GM20000 (cell line): ENCODE data around the gene ELOB.

Source experiments
- DNase-seq: peaks from one replicate; pipeline ENCODE4 v3.0.0; 2012; ENCODE audit warnings: low spot score
- CTCF ChIP-seq: IDR thresholded peaks from 2 replicates; pipeline ENCODE4 v1.5.1; 2012; ENCODE audit warnings: mild to moderate bottlenecking, control low read depth; ENCODE audit errors: extremely low read depth, missing control alignments

Gene ELOB

DNA sequence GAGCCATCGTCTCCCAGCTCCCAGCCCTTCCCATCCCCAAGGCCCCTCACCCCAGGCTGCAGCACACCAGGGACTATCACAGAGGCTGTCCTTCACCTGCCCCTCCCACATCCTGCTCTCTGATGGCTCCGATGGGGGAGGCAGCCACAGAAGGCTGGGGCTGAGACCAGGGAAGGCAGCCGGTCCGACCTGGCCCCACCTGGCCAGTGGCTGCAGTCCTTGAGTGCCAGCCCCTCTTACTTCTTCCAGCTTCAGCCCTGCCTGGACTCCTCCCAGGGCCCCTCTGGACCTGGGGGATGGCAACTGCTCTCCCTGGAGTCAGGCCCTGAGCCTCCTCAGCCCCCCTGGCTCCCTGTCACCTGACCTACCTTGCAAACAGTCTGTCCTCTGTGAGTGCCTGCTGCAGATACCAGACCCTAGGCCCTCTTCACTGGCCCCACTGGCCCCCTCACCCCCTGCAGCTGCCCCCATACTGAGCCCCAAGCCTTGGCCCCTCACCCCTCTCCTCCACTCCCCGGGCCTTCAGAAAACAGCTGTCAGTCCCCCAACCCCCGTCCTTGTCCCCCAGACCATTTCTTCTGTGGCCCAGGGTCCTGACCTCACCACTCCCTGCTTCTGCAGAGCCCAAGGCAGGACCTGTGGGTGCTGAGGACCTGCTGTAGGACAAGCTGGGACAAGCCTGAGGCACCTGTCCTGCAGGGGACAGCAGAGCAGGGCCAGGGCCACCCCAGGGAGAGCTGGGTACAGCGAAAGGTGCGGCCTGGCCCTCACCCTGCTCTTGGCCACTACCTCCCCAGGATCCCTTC, 37.3 kb downstream of the ELOB start:
- no peak for DNase-seq
- TF ChIP-seq CTCF, result no peak

GRCh38 chr16:2738615-2739014, 38.5 kb downstream of the ELOB start:
- DNase-seq, result no peak
- TF ChIP-seq CTCF, result no peak

GRCh38 chr16:2737895-2738418, 39.1 kb downstream of the ELOB start:
- no peak for DNase-seq
- TF ChIP-seq CTCF, result no peak

DNA sequence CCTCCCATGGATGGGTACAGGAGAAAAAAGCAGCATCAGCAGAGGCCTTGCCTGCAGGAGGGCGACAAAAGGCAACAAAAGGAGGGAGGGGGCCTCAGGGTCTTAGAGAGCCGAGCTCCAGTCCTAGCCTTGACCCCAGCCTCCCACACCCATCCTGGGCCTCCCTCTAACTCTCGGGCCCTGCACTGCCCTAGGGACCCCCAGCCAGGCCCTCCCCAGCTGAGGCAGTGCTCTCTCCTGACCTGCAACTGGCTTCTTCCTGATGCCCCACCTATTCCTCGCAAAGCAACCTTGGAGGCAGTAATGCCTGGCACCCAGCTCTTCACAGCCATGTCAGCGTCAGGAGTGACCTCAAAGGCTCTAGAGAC, 39.9 kb downstream of the ELOB start:
- TF ChIP-seq CTCF, result no peak
- DNase-seq, result no peak

- DNase-seq, result no peak
- no peak for TF ChIP-seq CTCF
Observed at GRCh38 chr16:2736476-2737237, 40.4 kb downstream of the ELOB start.

DNA sequence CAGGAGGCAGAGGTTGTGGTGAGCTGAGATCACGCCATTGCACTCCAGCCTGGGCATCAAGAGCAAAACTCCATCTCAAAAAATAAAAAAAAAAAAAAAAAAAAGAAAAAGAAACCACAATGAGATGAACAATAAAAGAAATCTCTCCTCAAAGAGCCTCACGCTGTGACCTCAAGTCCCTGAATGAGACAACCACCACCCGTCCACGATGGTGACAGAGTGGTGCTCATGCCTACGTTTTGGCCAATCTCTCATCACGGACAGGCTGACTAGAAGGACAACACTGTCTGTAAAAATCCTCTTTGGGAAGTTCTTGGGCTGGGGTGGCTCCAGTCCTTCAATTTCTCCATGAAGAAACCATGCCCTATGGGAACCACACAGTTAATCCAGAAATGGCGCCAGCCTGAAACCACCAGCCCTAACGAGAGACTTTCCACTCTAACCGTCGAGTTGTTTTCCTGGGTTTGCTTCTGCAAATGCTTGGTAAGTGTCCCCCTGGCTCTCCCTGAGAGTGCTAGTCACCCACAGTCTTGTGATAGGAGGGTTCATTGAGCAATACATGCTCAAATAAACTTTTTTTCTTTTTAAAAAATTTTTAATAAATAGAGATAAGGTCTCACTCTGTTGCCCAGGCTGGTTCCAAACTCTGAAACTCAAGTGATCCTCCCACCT, 42.1 kb downstream of the ELOB start:
- no peak for TF ChIP-seq CTCF
- DNase-seq, result no peak

DNA sequence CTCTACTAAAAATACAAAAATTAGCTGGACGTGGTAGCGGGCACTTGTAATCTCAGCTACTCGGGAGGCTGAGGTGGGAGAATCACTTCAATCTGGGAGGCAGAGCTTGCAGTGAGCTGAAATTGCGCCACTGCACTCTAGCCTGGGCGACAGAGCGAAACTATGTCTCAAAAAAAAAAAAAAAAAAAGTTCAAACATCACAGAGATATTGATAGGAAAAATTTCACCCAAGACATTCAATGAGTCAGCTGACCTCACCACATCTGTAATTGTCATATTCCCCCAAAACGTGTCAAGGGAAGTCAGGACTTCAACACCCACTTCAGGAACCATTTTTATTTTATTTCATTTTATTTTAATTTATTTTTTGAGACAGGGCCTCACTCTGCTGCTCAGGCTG, 49.0 kb downstream of the ELOB start:
- no peak for DNase-seq
- TF ChIP-seq CTCF, result no peak
